PC-3 (cell line): Measurements from ENCODE around the gene ABCB8.

Experiments used
- EZH2 ChIP-seq: fragments of 300-600 bp; sonication (generic); IDR thresholded peaks from one replicate; pipeline ENCODE4 v1.6.1; 2017; ENCODE audit warnings: antibody characterized with exemption, mild to moderate bottlenecking, low read length; ENCODE audit not compliant: unreplicated experiment
- EZH2phosphoT487 ChIP-seq: fragments of 300-600 bp; sonication (generic); IDR thresholded peaks from 2 replicates; pipeline ENCODE4 v1.6.1; 2018; ENCODE audit warnings: mild to moderate bottlenecking, antibody characterized with exemption, low read length, borderline replicate concordance
- TF ChIP-seq, protein P1 (sequence below): fragments of 300-600 bp; sonication (generic); conservative IDR thresholded peaks from 2 replicates; pipeline ENCODE4 v1.5.1; 2017; ENCODE audit warnings: antibody characterized with exemption, low read depth, mild to moderate bottlenecking, low read length

DNA sequence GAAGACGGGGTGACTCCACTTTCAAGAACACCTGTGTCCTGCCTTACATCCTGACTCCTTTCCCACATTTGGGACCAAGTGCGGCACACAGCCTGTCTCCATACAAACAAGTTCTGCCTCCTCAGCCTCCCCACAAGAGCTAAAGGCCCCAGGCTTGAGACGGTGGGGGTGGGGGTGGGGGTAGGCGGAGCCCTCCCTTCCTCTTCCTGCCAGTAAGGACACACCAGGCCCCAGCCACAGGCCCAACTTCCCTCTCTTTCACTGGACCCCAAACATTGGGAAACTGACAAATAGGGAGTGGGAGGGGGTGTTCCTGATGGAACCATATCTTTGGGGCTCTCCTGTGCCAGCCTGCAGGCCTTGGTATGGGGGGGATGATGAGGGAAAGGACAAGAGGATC lies 24.8 kb downstream of the ABCB8 start:
- TF ChIP-seq, protein P1, sequence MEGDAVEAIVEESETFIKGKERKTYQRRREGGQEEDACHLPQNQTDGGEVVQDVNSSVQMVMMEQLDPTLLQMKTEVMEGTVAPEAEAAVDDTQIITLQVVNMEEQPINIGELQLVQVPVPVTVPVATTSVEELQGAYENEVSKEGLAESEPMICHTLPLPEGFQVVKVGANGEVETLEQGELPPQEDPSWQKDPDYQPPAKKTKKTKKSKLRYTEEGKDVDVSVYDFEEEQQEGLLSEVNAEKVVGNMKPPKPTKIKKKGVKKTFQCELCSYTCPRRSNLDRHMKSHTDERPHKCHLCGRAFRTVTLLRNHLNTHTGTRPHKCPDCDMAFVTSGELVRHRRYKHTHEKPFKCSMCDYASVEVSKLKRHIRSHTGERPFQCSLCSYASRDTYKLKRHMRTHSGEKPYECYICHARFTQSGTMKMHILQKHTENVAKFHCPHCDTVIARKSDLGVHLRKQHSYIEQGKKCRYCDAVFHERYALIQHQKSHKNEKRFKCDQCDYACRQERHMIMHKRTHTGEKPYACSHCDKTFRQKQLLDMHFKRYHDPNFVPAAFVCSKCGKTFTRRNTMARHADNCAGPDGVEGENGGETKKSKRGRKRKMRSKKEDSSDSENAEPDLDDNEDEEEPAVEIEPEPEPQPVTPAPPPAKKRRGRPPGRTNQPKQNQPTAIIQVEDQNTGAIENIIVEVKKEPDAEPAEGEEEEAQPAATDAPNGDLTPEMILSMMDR = no peak
- TF ChIP-seq EZH2phosphoT487 = no peak
- no peak for TF ChIP-seq EZH2
